PFSK-1 (cell line): Measurements from ENCODE around the gene AVPR1B.

ENCODE experiments used
- FOXP2 ChIP-seq: optimal IDR thresholded peaks from 2 replicates; pipeline ENCODE3; 2011; ENCODE audit warnings: borderline replicate concordance, control low read depth, inconsistent platforms; ENCODE audit not compliant: insufficient read depth; ENCODE audit errors: extremely low read length, extremely low read depth
- POLR2AphosphoS5 ChIP-seq: IDR thresholded peaks from 2 replicates; pipeline ENCODE4 v1.6.1; 2012; ENCODE audit warnings: low read depth, mild to moderate bottlenecking, control low read depth, low read length, moderate library complexity
- REST ChIP-seq, 2 experiments: IDR thresholded peaks; 2 replicates each; pipeline versions ENCODE4 v1.6.1 to v1.8.0; 2011 to 2012; ENCODE audit warnings: low read depth in 2 of 2, low read length in 2 of 2, control low read depth in 1 of 2, inconsistent platforms in 1 of 2, mild to moderate bottlenecking in 1 of 2, moderate library complexity in 1 of 2; ENCODE audit not compliant: insufficient read depth in 1 of 2
- SIN3A ChIP-seq: IDR thresholded peaks from 2 replicates; pipeline ENCODE4 v1.6.1; 2012; ENCODE audit warnings: mild to moderate bottlenecking, low read length, moderate library complexity, borderline replicate concordance; ENCODE audit not compliant: insufficient read depth
- TAF1 ChIP-seq: IDR thresholded peaks from 2 replicates; pipeline ENCODE4 v1.6.1; 2012; ENCODE audit warnings: low read length, control low read depth, borderline replicate concordance; ENCODE audit not compliant: insufficient read depth

- TF ChIP-seq POLR2AphosphoS5 (no peak), SIN3A (no peak), TAF1 (no peak), REST (IDR thresholded peaks at IDR 0.05; ENCODE audit: insufficient read depth in 1 of 2, low read depth in 2 of 2, low read length in 2 of 2) (no peak), FOXP2 (no peak)
Measured at GRCh38 chr1:206120406-206120805, 3.2 kb upstream of the AVPR1B start.
